A375 (cell line): Measurements from ENCODE around the gene GAB3. TPM values are rescaled to one million over a fixed set of nuclear protein-coding genes. Genes with fewer than 3 reads are reported as not detected.

Experiments used
- small RNA-seq: library from RNA; depleted of rRNA; stranded (forward); fragments of <200 nt; gene quantifications from one replicate; pipeline ENCODE3, GENCODE V24; 2014
- total RNA-seq: library from RNA; depleted of rRNA; stranded (reverse); fragments of >200 nt; shearing (Covaris generic); gene quantifications from 2 replicates; pipeline ENCODE4 v1.2.3, GENCODE V29; 2014; rRNA removed

GAB3 gene, protein sequence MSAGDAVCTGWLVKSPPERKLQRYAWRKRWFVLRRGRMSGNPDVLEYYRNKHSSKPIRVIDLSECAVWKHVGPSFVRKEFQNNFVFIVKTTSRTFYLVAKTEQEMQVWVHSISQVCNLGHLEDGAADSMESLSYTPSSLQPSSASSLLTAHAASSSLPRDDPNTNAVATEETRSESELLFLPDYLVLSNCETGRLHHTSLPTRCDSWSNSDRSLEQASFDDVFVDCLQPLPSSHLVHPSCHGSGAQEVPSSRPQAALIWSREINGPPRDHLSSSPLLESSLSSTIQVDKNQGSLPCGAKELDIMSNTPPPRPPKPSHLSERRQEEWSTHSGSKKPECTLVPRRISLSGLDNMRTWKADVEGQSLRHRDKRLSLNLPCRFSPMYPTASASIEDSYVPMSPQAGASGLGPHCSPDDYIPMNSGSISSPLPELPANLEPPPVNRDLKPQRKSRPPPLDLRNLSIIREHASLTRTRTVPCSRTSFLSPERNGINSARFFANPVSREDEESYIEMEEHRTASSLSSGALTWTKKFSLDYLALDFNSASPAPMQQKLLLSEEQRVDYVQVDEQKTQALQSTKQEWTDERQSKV
- 0.04 and 0.24 TPM in 2 replicates for total RNA-seq

DNA sequence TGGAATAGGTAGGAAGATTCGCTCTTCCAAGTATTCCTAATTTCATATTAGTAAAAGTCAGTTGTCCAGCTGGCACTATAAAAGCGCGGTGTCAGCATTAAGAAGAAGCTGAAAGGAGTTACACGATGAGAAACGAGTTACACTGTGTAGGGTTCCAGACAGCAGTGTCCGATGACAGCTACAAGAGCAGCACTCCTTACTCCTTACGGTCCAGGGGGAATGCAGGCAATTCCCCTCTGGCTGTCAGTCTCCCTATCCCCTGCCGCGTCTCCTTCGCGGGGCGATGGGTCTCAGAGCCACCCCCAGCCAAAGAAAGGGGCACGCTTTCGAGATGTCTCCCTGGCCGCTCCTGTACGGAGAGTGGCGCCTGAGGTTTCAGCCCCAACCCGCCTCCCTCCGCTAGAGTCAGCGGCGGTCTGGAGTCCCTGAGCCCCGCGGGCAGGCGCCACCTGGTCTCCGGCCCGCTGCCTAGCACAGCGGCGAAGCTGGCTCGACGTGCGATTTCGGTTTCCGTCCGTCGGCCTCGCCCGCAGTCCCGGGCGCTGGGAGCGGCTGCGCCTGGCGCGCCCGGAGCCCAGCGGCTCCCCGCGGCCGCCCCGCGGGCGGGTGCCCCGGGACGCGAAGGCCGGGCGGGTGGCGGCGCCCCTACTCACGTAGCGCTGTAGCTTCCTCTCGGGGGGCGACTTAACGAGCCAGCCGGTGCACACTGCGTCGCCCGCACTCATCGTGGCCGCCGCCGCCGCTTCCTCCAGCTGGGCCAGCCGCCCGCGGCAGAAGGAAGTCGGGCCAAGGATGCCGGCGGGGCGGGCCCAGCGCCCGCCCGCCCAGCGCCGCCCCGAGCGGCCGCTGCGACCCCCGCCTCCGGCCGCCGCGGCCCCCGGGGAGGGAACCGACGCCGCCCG lies at the start of gene GAB3:
Gene GAB3, minus strand, starts transcription at position 777 of the 902 bp plus-strand sequence. Its CDS starts 52 bp downstream, at position 725.

DNA sequence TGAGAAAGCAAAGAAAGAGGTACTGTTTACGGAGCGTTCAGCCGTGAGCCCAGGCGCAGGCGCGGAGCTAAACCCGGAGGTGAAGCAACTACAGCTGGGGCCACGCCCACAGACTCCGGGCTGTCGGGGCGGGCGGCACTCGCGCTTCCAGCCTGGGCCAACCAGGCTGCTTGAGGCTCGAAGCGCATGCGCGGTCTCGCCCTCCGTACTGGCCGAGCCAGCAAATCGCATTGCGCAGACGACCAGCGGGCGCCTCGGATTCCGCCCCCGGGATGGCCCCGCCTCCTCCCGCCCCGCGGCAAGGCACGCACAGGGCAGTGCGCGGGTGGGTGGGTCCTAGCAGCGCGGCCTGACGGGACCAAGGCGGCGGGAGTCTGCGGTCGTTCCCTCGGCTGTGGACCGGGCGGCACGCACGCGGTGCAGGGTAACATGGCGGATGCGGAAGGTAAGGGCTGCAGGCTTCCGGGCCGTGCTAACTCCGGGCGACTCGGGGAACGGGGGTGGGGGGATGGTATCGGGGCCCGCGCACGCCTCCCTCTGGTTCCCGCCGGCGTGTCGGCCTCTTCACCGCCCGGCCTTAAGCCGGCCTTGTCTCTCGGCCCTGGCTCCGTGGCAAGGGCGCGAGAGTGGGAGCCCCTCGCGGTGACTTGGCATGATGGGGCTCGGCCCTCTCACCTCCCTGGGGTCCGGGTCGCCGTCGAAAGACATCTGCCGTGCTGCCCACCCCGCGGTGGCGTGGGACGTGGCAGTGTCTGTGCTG lies 11.8 kb upstream of the GAB3 start, which contains the start of gene DKC1:
Gene DKC1, plus strand, starts transcription at position 328 of the 760 bp plus-strand sequence. Its CDS starts 102 bp downstream, at position 430.

DNA sequence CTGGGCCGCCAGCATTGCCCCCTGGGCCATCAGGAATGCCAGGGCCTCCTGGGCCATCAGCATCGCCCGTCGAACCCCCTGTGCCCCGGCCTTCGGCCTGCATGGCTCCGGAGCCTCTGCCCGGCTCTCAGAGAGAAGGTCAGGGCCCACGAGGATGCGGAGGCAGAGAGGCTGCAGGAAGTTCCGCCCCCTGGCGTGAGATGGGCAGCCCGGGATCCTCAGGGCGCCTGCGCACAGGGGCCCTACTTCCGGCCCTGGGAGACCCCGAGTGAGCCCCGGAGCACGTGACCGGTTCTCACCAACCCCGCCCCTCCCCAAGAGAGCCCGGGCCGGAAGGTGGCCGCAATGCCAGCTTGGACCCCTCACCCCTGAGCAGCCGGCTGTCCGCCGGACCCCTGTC lies 97.5 kb downstream of the GAB3 start, which contains the start of gene CTAG2:
Gene CTAG2, minus strand, starts transcription at position 167 of the 400 bp plus-strand sequence. Its CDS starts 64 bp downstream, at position 103.

Small RNA genes within 50 kb of the gene (small RNA-seq; reads per million reads assigned to genes)
- not detected for gene SNORA36A

Other genes with a start within 250 kb of the GAB3 start
- 43.0 and 45.9 TPM in 2 replicates for gene FAM3A, start 234.8 kb downstream of the GAB3 start, total RNA-seq
- gene G6PD, start 204.2 kb downstream of the GAB3 start, total RNA-seq, result 66.1 and 71.8 TPM in 2 replicates
- gene IKBKG, start 203.5 kb downstream of the GAB3 start, total RNA-seq, result 19.2 and 20.7 TPM in 2 replicates
- gene CTAG1A, start 165.9 kb downstream of the GAB3 start, total RNA-seq, result 581 and 722 TPM in 2 replicates
- gene CTAG1B, start 131.8 kb downstream of the GAB3 start, total RNA-seq, result 22.1 and 66.2 TPM in 2 replicates
- 2.5 TPM in 2 replicates for gene CTAG2, start 97.5 kb downstream of the GAB3 start, total RNA-seq
- gene DKC1, start 11.8 kb upstream of the GAB3 start, total RNA-seq, result 136 and 142 TPM in 2 replicates
- gene MPP1, start 54.4 kb upstream of the GAB3 start, total RNA-seq, result 6.6 and 9.6 TPM in 2 replicates
- not detected in 2 replicates for gene SMIM9, start 83.6 kb upstream of the GAB3 start, total RNA-seq
- 4.0 and 4.6 TPM in 2 replicates for gene F8A1, start 135.3 kb upstream of the GAB3 start, total RNA-seq